ENCODE results near the gene CBX8.

The CBX8 gene

GRCh38 chr17:79822583-79823124, 25.8 kb upstream of the CBX8 start:
- peaks cover 22% of the 10 kb centered on the region for H3K4me1 ChIP-seq (ENCODE audit: control insufficient read depth, low read length)
- H3K27me3 ChIP-seq (ENCODE audit: control insufficient read depth, low read length): no peaks in the 10 kb centered on the region

GRCh38 chr17:79821331-79822095, 24.6 kb upstream of the CBX8 start:
- H3K9me3 ChIP-seq (ENCODE audit: control insufficient read depth, insufficient read depth, low read length): no peaks in the 10 kb centered on the region
- TF ChIP-seq EZH2phosphoT487 (IDR thresholded peaks at IDR 0.05; ENCODE audit: borderline replicate concordance, low read length) (no peak), CTCF (IDR thresholded peaks at IDR 0.05; ENCODE audit: low read depth, low read length, poor library complexity, severe bottlenecking) (no peak)
- no peaks in the 10 kb centered on the region for H3K79me2 ChIP-seq (ENCODE audit: control insufficient read depth, low read length)
- no peaks in the 10 kb centered on the region for H3K27me3 ChIP-seq (ENCODE audit: control insufficient read depth, low read length)
- no peaks in the 10 kb centered on the region for H3K9me2 ChIP-seq (replicated peaks; ENCODE audit: control insufficient read depth, low read length)
- no peak overlapping the region for H3K4me2 ChIP-seq (ENCODE audit: low read length)
- H4K20me1 ChIP-seq (ENCODE audit: control insufficient read depth, insufficient read depth, low read depth, low read length): no peaks in the 10 kb centered on the region
- H3K4me1 ChIP-seq (ENCODE audit: control insufficient read depth, low read length): peaks cover 17% of the 10 kb centered on the region
- H3K4me3 ChIP-seq (ENCODE audit: low read length): no peak overlapping the region
- no peaks in the 10 kb centered on the region for H3K36me3 ChIP-seq (ENCODE audit: control insufficient read depth, low read length)
- no peak overlapping the region for H3K27ac ChIP-seq (ENCODE audit: low read depth, low read length)
- H3F3A ChIP-seq (ENCODE audit: control insufficient read depth, insufficient read depth): no peaks in the 10 kb centered on the region

More at GRCh38 chr17:79822583-79823124, 25.8 kb upstream of the CBX8 start:
- no peaks in the 10 kb centered on the region for H3K9me3 ChIP-seq (ENCODE audit: control insufficient read depth, insufficient read depth, low read length)
- H3K36me3 ChIP-seq (ENCODE audit: control insufficient read depth, low read length): no peaks in the 10 kb centered on the region
- no peaks in the 10 kb centered on the region for H4K20me1 ChIP-seq (ENCODE audit: control insufficient read depth, insufficient read depth, low read depth, low read length)
- no peaks in the 10 kb centered on the region for H3K9me2 ChIP-seq (replicated peaks; ENCODE audit: control insufficient read depth, low read length)
- H3K4me3 ChIP-seq (ENCODE audit: low read length): no peak overlapping the region
- no peak overlapping the region for H3K27ac ChIP-seq (ENCODE audit: low read depth, low read length)
- peaks cover 3% of the 10 kb centered on the region; the same call in 1 of the 2 replicates for H3F3A ChIP-seq (ENCODE audit: control insufficient read depth, insufficient read depth)
- TF ChIP-seq CTCF (IDR thresholded peaks at IDR 0.05; ENCODE audit: low read depth, low read length, poor library complexity, severe bottlenecking) (no peak), EZH2phosphoT487 (IDR thresholded peaks at IDR 0.05; ENCODE audit: borderline replicate concordance, low read length) (no peak)
- no peak overlapping the region for H3K4me2 ChIP-seq (ENCODE audit: low read length)
- no peaks in the 10 kb centered on the region for H3K79me2 ChIP-seq (ENCODE audit: control insufficient read depth, low read length)

- TF ChIP-seq CTCF (IDR thresholded peaks at IDR 0.05; ENCODE audit: low read depth, low read length, poor library complexity, severe bottlenecking) (no peak), EZH2phosphoT487 (IDR thresholded peaks at IDR 0.05; ENCODE audit: borderline replicate concordance, low read length) (no peak)
- Histone ChIP-seq H3K4me1 (ENCODE audit: control insufficient read depth, low read length) (peaks cover 12% of the 10 kb centered on the region), H3K79me2 (ENCODE audit: control insufficient read depth, low read length) (no peaks in the 10 kb centered on the region), H3K27ac (ENCODE audit: low read depth, low read length) (no peak overlapping the region), H4K20me1 (ENCODE audit: control insufficient read depth, insufficient read depth, low read depth, low read length) (no peaks in the 10 kb centered on the region), H3K9me2 (replicated peaks; ENCODE audit: control insufficient read depth, low read length) (no peaks in the 10 kb centered on the region), H3K27me3 (ENCODE audit: control insufficient read depth, low read length) (no peaks in the 10 kb centered on the region), H3F3A (ENCODE audit: control insufficient read depth, insufficient read depth) (no peaks in the 10 kb centered on the region), H3K4me2 (ENCODE audit: low read length) (no peak overlapping the region), H3K4me3 (ENCODE audit: low read length) (no peak overlapping the region), H3K36me3 (ENCODE audit: control insufficient read depth, low read length) (no peaks in the 10 kb centered on the region), H3K9me3 (ENCODE audit: control insufficient read depth, insufficient read depth, low read length) (no peaks in the 10 kb centered on the region)
Measured at GRCh38 chr17:79820959-79821330, 24.1 kb upstream of the CBX8 start.
